Measurements from ENCODE around the gene CCDC38. TPM values are rescaled to one million over a fixed set of nuclear protein-coding genes. Genes with fewer than 3 reads are reported as not detected.

The CCDC38 gene
- total and polyA plus RNA-seq, 10 of the 15 experiments (the other 5 are each of a cell fraction or from before 2014, with no cell fraction given), result 0.04 to 0.05 TPM; not detected in 8

DNA sequence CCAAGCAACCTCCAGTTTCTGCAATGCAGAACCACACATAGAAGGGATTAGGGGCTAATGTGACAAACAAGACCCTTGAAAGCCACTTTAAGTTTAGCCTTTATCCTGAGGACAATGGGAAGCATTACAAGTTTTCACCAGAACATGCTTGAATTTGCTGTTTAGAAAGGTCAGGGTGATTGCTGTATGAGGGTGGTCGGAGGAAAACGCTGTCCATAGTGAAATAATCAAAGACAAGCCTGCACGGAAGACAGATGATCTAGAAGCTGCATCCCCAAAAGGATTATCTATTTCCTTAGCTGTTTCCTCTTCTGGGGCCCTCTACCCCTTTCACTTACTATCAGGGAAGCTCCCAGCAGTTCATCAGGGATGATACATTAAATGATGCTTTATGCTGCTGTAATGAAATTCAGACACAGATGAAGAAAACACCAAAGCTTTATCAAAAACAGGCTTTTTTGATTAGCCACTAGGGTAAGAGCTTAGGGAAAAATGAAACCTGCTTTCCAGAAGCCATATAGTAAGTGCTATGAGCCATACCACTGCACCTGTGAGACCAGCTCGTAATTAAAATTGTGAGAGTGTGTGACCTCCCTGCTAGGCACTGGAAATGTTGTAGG is 47.2 kb upstream of the CCDC38 start:
- no peak overlapping the region for H3K4me3 ChIP-seq
- SMC1A ChIA-PET (ENCODE audit: uncharacterized antibody, unreplicated experiment), result interaction anchor here (1.0 to 1.3 kb wide), 2 partner anchors 9 to 11 kb away, joined by 3 to 5 read pairs; no protein-coding TSS in a partner anchor
- H3K4me1 ChIP-seq (ENCODE audit: control insufficient read depth, insufficient read depth, low read length), result no peaks in the 10 kb centered on the region
- WGBS (ENCODE audit: insufficient coverage, insufficient replicate concordance, low lambda C conversion rate, missing lambda C conversion rate), result 16% methylated on average over 4 of the region's 4 CpGs
- RAD21 ChIA-PET (ENCODE audit: unreplicated experiment), result interaction anchor here (2.2 kb wide), 1 partner anchor 9 kb away, joined by 9 read pairs; no protein-coding TSS in a partner anchor
- H3K9me3 ChIP-seq (replicated peaks; ENCODE audit: control insufficient read depth, insufficient read depth, low read length), result no peaks in the 10 kb centered on the region
- H3K79me2 ChIP-seq (ENCODE audit: control insufficient read depth, insufficient read depth, low read length), result no peaks in the 10 kb centered on the region
- H3K9ac ChIP-seq (ENCODE audit: control insufficient read depth, insufficient read depth, low read length), result no peak overlapping the region
- no peaks in the 10 kb centered on the region for H4K20me1 ChIP-seq (ENCODE audit: control insufficient read depth, insufficient read depth)
- no peaks in the 10 kb centered on the region for H3K36me3 ChIP-seq (ENCODE audit: control insufficient read depth in 2 of 2, insufficient read depth in 2 of 2, low read length in 1 of 2)
- peaks cover 0 to 3% of the 10 kb centered on the region in 2 experiments; a peak in 2 of 4 replicates for H3K27me3 ChIP-seq (replicated peaks in 1 of 2; ENCODE audit: control insufficient read depth in 2 of 2, insufficient read depth in 2 of 2, low read length in 1 of 2)
- FAIRE-seq, result no peak
- no peak overlapping the region for H3K27ac ChIP-seq (ENCODE audit: control insufficient read depth, insufficient read depth)
- H2AFZ ChIP-seq (ENCODE audit: control insufficient read depth, low read depth, low read length), result no peak overlapping the region
- CTCF ChIA-PET, result interaction anchor here (1.7 to 2.7 kb wide), 2 partner anchors 9 to 72 kb away, joined by 5 to 23 read pairs; no protein-coding TSS in a partner anchor
- intact Hi-C loops (cut with micrococcal nuclease; ENCODE audit: unreplicated experiment) (no loop called here), in situ Hi-C loops (cut with MboI) (no loop called here)
- POLR2A ChIA-PET, result no interaction called here
- TF ChIP-seq RBBP5 (conservative IDR thresholded peaks at IDR 0.05), result no peak
- TF ChIP-seq LARP7 (IDR thresholded peaks at IDR 0.05), result no peak
- no peak for TF ChIP-seq CHD2 (IDR thresholded peaks at IDR 0.05; ENCODE audit: borderline replicate concordance, low read depth, low read length)
- TF ChIP-seq HSF1 (IDR thresholded peaks at IDR 0.05; ENCODE audit: low read depth, low read length), result no peak
- no peak for TF ChIP-seq IKZF2 (IDR thresholded peaks at IDR 0.05)
- no peak for TF ChIP-seq SKIL (IDR thresholded peaks at IDR 0.05; ENCODE audit: low read depth, poor library complexity, severe bottlenecking)
- TF ChIP-seq MTA2 (IDR thresholded peaks at IDR 0.05; ENCODE audit: low read depth), result no peak
- TF ChIP-seq YY1 (IDR thresholded peaks at IDR 0.05; ENCODE audit: low read depth, low read length), result no peak
- no peak for TF ChIP-seq NFXL1 (IDR thresholded peaks at IDR 0.05; ENCODE audit: borderline replicate concordance)
- TF ChIP-seq MYC (IDR thresholded peaks at IDR 0.05; ENCODE audit: insufficient read depth, insufficient read length, insufficient replicate concordance, low read length, severe bottlenecking), result no peak
- no peak for TF ChIP-seq POLR2AphosphoS5 (IDR thresholded peaks at IDR 0.05; ENCODE audit: low read length)
- TF ChIP-seq, protein P1, sequence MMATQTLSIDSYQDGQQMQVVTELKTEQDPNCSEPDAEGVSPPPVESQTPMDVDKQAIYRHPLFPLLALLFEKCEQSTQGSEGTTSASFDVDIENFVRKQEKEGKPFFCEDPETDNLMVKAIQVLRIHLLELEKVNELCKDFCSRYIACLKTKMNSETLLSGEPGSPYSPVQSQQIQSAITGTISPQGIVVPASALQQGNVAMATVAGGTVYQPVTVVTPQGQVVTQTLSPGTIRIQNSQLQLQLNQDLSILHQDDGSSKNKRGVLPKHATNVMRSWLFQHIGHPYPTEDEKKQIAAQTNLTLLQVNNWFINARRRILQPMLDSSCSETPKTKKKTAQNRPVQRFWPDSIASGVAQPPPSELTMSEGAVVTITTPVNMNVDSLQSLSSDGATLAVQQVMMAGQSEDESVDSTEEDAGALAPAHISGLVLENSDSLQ (IDR thresholded peaks at IDR 0.05), result no peak
- no peak for TF ChIP-seq POLR2A (IDR thresholded peaks at IDR 0.05; ENCODE audit: low read depth, low read length)
- TF ChIP-seq BRCA1 (IDR thresholded peaks at IDR 0.05; ENCODE audit: low read depth, low read length), result no peak
- no TSS peak for BruUV-seq (replicated peaks)
- no peak overlapping the region for H3K4me2 ChIP-seq (ENCODE audit: control insufficient read depth, insufficient read depth)
- ATAC-seq, result no peak
- DNase-seq (ENCODE audit: low read depth, low spot score), result no peak

All from GM12878 (cell line).